ENCODE measurements around the gene TUBGCP4. TPM values are rescaled to one million over a fixed set of nuclear protein-coding genes. Genes with fewer than 3 reads are reported as not detected.

The TUBGCP4 gene
- total and polyA plus RNA-seq, 2 of the 4 experiments (the other 2 are of a cell fraction), result 7.9 to 12.7 TPM

- 80% methylated on average over 1 of the region's 2 CpGs; no CpG with 5 or more reads in 1 of the 2 experiments for WGBS, 2 experiments (ENCODE audit: extremely low coverage in 2 of 2, insufficient read length in 1 of 2)
- no peaks in the 10 kb centered on the region for H3K27me3 ChIP-seq (ENCODE audit: control insufficient read depth, insufficient read depth, low read length)
- TF ChIP-seq RAD21 (IDR thresholded peaks at IDR 0.05; ENCODE audit: low read length) (no peak), RCOR1 (IDR thresholded peaks at IDR 0.05; ENCODE audit: insufficient replicate concordance, low read length) (no peak), CEBPB (IDR thresholded peaks at IDR 0.05; ENCODE audit: low read depth, low read length) (no peak), BHLHE40 (IDR thresholded peaks at IDR 0.05; ENCODE audit: low read depth, low read length) (no peak), MAFK (IDR thresholded peaks at IDR 0.05; ENCODE audit: low read depth, low read length) (no peak), SMC3 (IDR thresholded peaks at IDR 0.05; ENCODE audit: low read depth, low read length) (no peak), ELK1 (IDR thresholded peaks at IDR 0.05; ENCODE audit: borderline replicate concordance, low read depth, low read length) (no peak), RFX5 (IDR thresholded peaks at IDR 0.05; ENCODE audit: low read depth, low read length) (no peak), MAZ (IDR thresholded peaks at IDR 0.05; ENCODE audit: borderline replicate concordance, low read depth, low read length) (no peak), NFE2L2 (IDR thresholded peaks at IDR 0.05; ENCODE audit: low read depth, low read length) (no peak), POLR2A (IDR thresholded peaks at IDR 0.05; ENCODE audit: low read depth, low read length) (no peak), MXI1 (IDR thresholded peaks at IDR 0.05; ENCODE audit: borderline replicate concordance, low read depth, low read length) (no peak), CHD1 (IDR thresholded peaks at IDR 0.05; ENCODE audit: low read depth, low read length) (no peak), FOS (IDR thresholded peaks at IDR 0.05; ENCODE audit: low read depth, low read length) (no peak)
- TF ChIP-seq, protein P1, sequence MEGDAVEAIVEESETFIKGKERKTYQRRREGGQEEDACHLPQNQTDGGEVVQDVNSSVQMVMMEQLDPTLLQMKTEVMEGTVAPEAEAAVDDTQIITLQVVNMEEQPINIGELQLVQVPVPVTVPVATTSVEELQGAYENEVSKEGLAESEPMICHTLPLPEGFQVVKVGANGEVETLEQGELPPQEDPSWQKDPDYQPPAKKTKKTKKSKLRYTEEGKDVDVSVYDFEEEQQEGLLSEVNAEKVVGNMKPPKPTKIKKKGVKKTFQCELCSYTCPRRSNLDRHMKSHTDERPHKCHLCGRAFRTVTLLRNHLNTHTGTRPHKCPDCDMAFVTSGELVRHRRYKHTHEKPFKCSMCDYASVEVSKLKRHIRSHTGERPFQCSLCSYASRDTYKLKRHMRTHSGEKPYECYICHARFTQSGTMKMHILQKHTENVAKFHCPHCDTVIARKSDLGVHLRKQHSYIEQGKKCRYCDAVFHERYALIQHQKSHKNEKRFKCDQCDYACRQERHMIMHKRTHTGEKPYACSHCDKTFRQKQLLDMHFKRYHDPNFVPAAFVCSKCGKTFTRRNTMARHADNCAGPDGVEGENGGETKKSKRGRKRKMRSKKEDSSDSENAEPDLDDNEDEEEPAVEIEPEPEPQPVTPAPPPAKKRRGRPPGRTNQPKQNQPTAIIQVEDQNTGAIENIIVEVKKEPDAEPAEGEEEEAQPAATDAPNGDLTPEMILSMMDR (conservative IDR thresholded peaks at IDR 0.05; ENCODE audit: low read depth, low read length), result no peak
- TF ChIP-seq, protein P2, sequence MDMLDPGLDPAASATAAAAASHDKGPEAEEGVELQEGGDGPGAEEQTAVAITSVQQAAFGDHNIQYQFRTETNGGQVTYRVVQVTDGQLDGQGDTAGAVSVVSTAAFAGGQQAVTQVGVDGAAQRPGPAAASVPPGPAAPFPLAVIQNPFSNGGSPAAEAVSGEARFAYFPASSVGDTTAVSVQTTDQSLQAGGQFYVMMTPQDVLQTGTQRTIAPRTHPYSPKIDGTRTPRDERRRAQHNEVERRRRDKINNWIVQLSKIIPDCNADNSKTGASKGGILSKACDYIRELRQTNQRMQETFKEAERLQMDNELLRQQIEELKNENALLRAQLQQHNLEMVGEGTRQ (IDR thresholded peaks at IDR 0.05; ENCODE audit: low read depth, low read length), result no peak
- H3K36me3 ChIP-seq (ENCODE audit: control insufficient read depth, insufficient read depth, low read length), result peaks cover 55% of the 10 kb centered on the region
- no peak overlapping the region for H2AFZ ChIP-seq (replicated peaks; ENCODE audit: low read length, poor library complexity)
- ChIA-PET CTCF (no interaction called here), POLR2A (ENCODE audit: unreplicated experiment) (no interaction called here)
- no peak for DNase-seq
- H3K79me1 ChIP-seq (ENCODE audit: low read depth in 1 of 2, low read length in 2 of 2), result no peaks in the 10 kb centered on the region; a peak in 2 of 4 replicates
- no peak overlapping the region for H4K91ac ChIP-seq (ENCODE audit: insufficient read depth, low read depth, low read length)
- dilution Hi-C loops (cut with HindIII; ENCODE audit: low sequenced_read_pairs, unreplicated experiment) (no loop called here), in situ Hi-C loops (cut with MboI; ENCODE audit: low sequenced_read_pairs) (no loop called here), intact Hi-C loops (cut with micrococcal nuclease) (no loop called here)
- no peak overlapping the region for H2BK20ac ChIP-seq (ENCODE audit: low read depth, low read length)
- H3K23ac ChIP-seq (ENCODE audit: low read depth, low read length), result no peak overlapping the region
- H2BK15ac ChIP-seq (ENCODE audit: low read depth, low read length), result no peak overlapping the region
- TSS peak; percentile 29 for BruUV-seq (replicated peaks)
- no peak overlapping the region for H3K4ac ChIP-seq (ENCODE audit: low read depth, low read length)
- H3K18ac ChIP-seq (ENCODE audit: low read depth, low read length), result no peak overlapping the region
- no peak overlapping the region for H3K4me3 ChIP-seq (ENCODE audit: insufficient read depth, low read depth, low read length)
- H4K5ac ChIP-seq (ENCODE audit: low read depth, low read length), result no peak overlapping the region
- H4K8ac ChIP-seq (ENCODE audit: low read depth in 2 of 2, low read length in 2 of 2), result no peak overlapping the region
- no peak overlapping the region for H2BK120ac ChIP-seq (ENCODE audit: low read depth, low read length)
- ATAC-seq (ENCODE audit: low read depth), result no peak
- H2AK9ac ChIP-seq (replicated peaks; ENCODE audit: low read depth, low read length, poor library complexity), result no peak overlapping the region
- no peak overlapping the region for H2BK5ac ChIP-seq (ENCODE audit: low read depth, low read length, poor library complexity, severe bottlenecking)
- no peak overlapping the region for H3K27ac ChIP-seq (ENCODE audit: insufficient read depth, low read length)
- H3K9me3 ChIP-seq (ENCODE audit: control insufficient read depth, insufficient read depth, low read length), result no peaks in the 10 kb centered on the region
- H4K20me1 ChIP-seq (ENCODE audit: insufficient read depth, low read length), result no peaks in the 10 kb centered on the region; the same call in 1 of the 2 replicates
- H3K56ac ChIP-seq (ENCODE audit: extremely low read depth, insufficient read depth, low read length), result no peak overlapping the region
- H2AK5ac ChIP-seq (ENCODE audit: low read depth, low read length), result no peak overlapping the region
- H3K9ac ChIP-seq (ENCODE audit: low read depth, low read length), result no peak overlapping the region
- H3K4me1 ChIP-seq (ENCODE audit: control insufficient read depth, insufficient read depth, low read length), result no peaks in the 10 kb centered on the region
- no peak overlapping the region for H3K4me2 ChIP-seq (ENCODE audit: low read depth, low read length)
- no peak overlapping the region for H3K14ac ChIP-seq (replicated peaks; ENCODE audit: low read depth, low read length)
- H3K9me1 ChIP-seq (ENCODE audit: insufficient read depth, low read length), result peaks cover 2% of the 10 kb centered on the region; the same call in 1 of the 2 replicates
Observed at GRCh38 chr15:43406189-43406588, 35.3 kb downstream of the TUBGCP4 start.
